GM19023 (cell line): Measurements from ENCODE around the gene SLIT3.

ENCODE experiments used
- ATAC-seq: cut with Tn5 transposase; IDR thresholded peaks from one replicate; pipeline ENCODE4 v1.9.1; 2021; ENCODE audit warnings: mild to moderate bottlenecking, moderate library complexity; ENCODE audit not compliant: unreplicated experiment

The SLIT3 gene

DNA sequence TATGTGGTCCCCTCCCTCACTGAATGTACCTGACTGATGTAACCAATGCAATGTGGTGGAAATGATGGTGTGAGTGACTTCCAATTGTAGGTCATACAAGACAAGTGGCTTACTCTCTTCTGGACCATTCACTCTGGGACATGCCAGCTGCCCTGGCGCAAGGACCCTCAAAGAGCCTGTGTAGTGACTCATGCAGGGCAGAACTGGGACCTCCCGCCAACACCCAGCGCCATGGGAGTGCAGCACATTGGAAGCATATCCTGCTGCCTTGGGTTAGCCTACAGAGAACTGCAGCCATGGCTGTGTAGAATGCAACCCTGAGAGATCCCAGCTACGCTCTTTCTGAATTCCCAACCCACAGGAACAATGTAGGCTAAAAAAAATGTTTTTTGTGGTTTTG is 631.8 kb downstream of the SLIT3 start:
- ATAC-seq = no peak

DNA sequence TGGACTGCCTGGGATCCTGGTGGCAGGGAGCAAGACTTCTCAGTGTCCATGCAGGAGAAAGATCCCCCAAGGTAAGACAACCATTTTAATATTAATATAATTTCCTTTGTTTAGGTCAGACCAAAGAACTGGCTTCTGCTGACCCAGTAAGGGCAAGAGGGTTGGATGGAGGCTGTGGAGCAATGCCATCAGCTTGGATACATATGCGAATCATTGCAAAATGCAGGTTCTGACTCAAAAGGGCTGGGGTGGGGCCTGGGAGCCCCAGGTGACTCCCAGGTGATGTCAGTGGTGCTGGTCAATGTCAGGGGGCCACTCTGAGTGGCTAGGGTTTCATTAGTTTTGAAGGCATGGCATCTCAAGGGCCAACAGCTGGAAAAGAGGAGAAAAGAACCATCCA is 632.9 kb downstream of the SLIT3 start:
- ATAC-seq = no peak

DNA sequence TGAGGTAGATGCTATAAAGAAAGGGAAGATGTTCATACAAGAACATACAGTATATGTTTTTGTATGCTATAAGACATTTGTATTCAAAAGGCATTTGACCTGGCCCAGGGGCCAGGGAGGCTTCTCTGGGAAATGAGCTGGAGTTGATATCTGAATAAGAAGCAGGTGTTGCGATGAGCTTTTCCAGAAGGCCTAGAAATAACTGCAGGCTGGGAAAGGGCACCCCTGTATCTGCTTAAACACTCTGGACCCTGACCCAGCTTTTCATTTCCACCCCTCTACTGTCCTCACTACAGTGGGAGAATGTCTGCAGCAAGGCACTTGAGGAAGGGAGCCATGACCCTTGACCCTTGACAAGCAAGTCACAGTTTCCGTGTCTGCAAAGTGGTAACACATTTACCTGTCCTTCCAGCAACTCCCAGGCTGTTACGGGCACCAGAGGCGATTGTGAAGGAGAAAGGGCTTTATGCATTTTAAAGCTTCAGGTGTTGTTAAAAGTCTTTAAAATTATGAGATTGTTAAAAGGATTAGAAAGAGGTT is 633.6 kb downstream of the SLIT3 start:
- ATAC-seq = no peak

DNA sequence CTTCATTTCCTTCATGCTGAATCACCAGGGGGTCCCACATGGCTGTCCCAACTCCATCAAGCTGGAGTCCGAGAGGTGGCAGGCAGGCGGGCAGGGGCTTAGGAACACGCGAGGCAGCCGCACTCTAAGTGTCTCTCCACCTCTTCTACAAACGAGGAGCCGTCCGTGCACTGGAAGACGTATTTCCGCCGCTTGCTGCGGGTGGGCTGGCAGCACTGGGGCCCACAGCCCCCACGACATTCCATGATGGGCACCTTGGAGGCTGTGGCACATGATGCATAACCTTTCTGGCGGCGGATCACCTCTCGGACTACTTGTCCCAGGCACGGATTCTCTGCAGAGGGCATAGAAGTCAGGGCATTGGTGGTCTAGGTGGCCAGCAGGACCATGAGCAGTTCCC is 634.6 kb downstream of the SLIT3 start:
- no peak for ATAC-seq

DNA sequence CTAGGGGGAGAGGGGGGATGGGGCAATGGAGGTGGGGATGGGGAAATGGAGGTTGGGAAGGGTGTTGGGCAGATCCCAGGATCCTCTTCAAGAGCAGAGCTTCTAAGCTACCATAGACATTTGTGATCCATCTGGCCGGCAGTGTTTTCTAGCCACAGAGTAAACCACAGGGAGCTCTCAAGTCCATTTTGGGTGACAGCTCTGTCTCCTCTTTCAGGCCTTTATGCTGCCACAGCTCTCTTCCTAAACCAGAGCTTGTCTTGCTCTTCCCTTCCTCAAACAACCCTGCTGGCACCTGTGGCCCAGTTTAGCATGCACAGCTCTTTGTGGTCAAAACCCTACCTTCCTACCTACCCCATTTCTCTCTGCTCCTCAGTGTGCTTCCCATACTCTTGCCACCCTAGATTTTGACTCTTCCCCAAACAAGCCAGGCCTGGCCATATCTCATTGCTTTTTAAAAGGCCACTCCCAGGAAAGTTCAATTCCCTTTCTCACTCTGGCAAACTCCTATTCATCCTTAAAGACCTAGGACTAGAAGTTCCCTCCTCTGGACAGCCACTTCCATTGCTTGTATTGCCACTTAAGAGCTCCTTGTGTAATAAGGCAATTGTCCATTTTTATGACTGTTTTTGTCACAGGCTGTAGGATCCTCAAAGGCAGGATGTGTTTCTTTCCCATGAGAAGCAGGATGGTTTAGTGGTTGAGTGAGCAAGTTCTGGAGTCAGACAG is 637.5 kb downstream of the SLIT3 start:
- no peak for ATAC-seq

DNA sequence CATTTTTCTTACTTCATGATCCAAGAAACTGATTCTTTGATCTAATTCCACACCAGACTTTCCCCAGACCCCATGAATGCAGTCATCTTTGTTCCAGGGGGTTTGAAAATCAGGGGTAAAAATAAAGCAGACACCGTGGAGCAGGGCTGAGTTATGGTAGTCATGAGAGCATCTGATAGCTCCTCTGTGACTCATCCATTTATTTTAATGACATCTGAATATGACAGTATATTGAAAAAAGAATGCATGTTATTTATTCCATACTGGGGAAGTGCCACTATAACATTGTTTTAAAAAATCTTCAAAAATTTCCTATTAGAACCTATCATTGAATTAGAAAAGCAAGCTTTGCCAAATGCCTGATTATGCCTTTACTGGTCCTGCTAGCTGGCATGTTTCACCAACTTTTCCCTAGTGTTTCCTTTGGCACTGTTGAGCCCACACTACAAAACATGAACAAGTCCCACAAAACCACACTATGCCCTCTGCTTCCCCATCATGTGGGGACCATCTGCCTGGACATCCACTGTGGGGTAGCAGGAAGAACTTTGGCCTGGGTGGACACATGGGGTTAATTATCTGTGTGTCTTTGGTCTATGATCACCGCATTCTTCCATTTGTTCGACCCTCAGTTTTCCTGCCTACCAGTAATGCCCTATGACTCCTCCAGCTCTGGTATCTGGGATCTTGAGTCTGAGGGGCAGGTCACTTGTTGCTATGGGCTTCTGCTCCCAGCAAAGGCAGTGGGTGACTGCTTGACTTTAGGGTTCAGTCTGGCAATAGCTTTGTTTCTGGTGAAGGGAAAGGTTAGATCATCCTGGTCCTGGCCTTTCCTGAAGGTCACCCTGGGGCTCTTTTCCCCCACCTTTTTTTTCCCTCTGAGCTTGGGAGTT is 639.1 kb downstream of the SLIT3 start:
- ATAC-seq = no peak

DNA sequence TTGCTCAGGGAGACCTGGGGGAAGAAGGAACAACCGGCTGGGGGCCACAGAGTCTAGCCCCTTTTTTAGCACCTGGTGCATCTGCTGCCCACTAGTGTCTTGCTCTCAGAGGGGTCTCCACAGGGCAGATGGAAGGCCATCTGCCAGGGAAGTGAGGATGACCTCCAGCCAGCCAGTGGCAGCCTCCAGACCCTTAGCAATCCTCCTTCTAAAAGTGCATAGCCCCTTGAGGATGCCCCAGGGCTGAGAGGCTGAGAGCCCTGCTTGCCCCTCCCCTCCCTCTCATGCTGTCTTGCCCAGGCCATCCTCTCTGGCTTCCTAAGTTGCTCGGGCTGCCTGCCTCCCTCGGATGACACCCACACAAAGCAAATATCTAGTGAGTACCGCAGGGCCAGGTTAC is 640.2 kb downstream of the SLIT3 start:
- no peak for ATAC-seq

GRCh38 chr5:168659286-168659847 is 641.6 kb downstream of the SLIT3 start:
- ATAC-seq = no peak

- ATAC-seq = no peak
Measured at GRCh38 chr5:168658394-168658793, 642.5 kb downstream of the SLIT3 start.

- no peak for ATAC-seq
Measured at GRCh38 chr5:168656633-168657032, 644.3 kb downstream of the SLIT3 start.

GRCh38 chr5:168655316-168655715 is 645.6 kb downstream of the SLIT3 start:
- no peak for ATAC-seq

DNA sequence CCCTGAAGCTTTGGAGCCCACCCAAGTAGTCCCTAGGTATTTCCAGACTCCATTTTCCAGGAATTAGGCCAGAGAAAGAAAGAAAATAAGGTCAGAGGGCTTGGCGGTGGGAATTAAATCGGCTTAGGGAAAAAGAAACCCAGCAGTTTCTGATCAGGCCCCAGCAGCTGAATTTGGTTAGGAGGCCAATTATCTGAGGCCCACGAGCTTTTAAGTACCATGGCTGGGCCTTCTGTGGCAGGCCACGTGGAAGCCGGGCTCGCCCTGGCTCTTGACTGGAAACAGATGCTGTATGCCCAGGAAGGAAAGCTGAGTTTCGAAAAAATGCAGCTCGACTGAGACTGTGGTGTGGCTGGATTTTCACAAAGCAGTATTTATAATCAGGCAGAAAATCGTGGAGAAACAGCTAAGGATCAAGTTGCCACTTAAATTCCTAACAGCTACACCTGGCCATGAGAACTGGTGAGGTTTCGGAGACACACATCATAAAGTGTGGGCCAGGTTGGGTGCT is 646.7 kb downstream of the SLIT3 start:
- no peak for ATAC-seq

- ATAC-seq = no peak
Measured at GRCh38 chr5:168653626-168654025, 647.3 kb downstream of the SLIT3 start.

DNA sequence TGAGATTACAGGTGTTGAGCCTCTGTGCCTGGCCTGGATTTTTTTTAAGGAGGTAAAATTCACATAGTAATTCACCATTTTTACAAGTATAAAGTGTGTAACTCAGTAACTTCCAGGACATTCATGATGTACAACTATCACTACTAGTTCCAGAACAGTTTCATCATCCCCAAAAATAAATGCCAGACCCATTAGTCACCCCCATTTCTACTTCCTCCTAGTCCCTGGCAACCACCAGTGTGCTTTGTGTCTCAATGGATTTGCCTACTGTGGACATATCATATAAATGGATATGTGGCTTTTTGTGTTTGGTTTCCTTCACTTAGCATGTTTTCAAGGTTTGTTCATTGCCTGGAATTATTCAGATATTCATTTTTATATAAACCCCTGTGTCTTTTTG is 649.3 kb downstream of the SLIT3 start:
- no peak for ATAC-seq

- no peak for ATAC-seq
Measured at GRCh38 chr5:168649306-168649705, 651.6 kb downstream of the SLIT3 start.

- no peak for ATAC-seq
Measured at GRCh38 chr5:168648576-168648975, 652.4 kb downstream of the SLIT3 start.

GRCh38 chr5:168648016-168648415 is 652.9 kb downstream of the SLIT3 start:
- no peak for ATAC-seq

DNA sequence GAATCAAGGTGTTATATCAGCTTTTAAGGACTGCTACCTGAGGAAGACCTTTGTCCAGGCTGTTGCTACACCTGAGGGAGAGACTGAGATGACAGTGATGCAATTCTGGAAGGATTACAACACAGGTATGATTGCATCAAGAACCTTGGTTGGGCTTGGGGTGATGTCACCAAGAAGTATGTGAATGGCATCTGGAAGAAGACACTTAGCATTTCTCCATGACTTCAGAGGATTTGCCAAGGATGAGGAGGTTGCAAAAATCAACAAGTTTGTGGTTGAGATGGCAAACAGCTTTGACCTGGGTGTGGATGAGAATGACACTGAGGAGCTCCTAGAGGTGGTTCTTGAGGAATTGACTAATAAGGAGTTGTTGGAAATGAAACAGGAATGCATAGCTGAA is 653.9 kb downstream of the SLIT3 start:
- ATAC-seq = no peak

GRCh38 chr5:168646335-168646734 is 654.6 kb downstream of the SLIT3 start:
- ATAC-seq = no peak

GRCh38 chr5:168645195-168645594 is 655.7 kb downstream of the SLIT3 start:
- ATAC-seq = no peak

DNA sequence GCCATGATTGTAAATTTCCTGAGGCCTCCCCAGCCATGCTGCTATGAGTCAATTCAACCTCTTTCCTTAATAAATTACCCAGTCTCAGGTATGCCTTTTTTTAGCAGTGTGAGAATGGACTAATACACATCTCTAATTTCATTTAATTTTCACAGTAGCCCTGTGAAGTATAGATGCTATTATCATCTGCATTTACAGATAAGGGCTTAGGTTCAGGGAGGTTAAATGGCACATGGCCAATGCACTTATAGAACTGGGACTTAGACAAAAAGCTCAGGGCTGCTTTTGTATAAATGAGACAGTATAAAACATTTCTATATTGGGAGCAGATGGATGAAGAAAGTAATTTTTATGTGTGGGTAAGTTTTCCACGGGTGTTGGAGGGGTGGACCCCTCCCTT is 658.9 kb downstream of the SLIT3 start:
- ATAC-seq = no peak
